ENCODE measurements around the gene PIP4K2C. TPM values are rescaled to one million over a fixed set of nuclear protein-coding genes. Genes with fewer than 3 reads are reported as not detected.

PIP4K2C gene
- total and polyA plus RNA-seq, 3 donors from 2014 or later: 47.6 to 78.0 (median 54.6) TPM

- WGBS, 2 donors: 44 to 56% methylated on average over 9 to 16 of the region's 16 CpGs
These were observed 28.0 kb downstream of the PIP4K2C start for GRCh38 chr12:57618966-57619433.

GRCh38 chr12:57619434-57620244 lies 28.6 kb downstream of the PIP4K2C start:
- no peak for DNase-seq
- intact Hi-C loops (cut with DNase I; ENCODE audit: low total_unique reads): loop anchor here (5.0 kb wide), 1 partner anchor 37 kb away; no protein-coding TSS in a partner anchor
- TF ChIP-seq CTCF (IDR thresholded peaks at IDR 0.05) (no peak), POLR2A (IDR thresholded peaks at IDR 0.05) (no peak)
- 27 to 34% methylated on average over 5 to 46 of the region's 46 CpGs for WGBS, 2 donors
- Histone ChIP-seq H3K27me3 (no peaks in the 10 kb centered on the region), H3K27ac (no peak overlapping the region), H3K36me3 (ENCODE audit: low read depth, missing control alignments) (no peaks in the 10 kb centered on the region), H3K4me1 (peaks cover 18% of the 10 kb centered on the region), H3K9me3 (no peaks in the 10 kb centered on the region), H3K4me3 (no peak overlapping the region)

More at GRCh38 chr12:57618966-57619433, 28.0 kb downstream of the PIP4K2C start:
- H3K4me1 ChIP-seq: peaks cover 18% of the 10 kb centered on the region
- intact Hi-C loops (cut with DNase I; ENCODE audit: low total_unique reads): no loop called here
- no peaks in the 10 kb centered on the region for H3K27me3 ChIP-seq
- H3K4me3 ChIP-seq: no peak overlapping the region
- DNase-seq: no peak
- no peaks in the 10 kb centered on the region for H3K36me3 ChIP-seq (ENCODE audit: low read depth, missing control alignments)
- H3K9me3 ChIP-seq: no peaks in the 10 kb centered on the region
- no peak overlapping the region for H3K27ac ChIP-seq
- TF ChIP-seq CTCF (IDR thresholded peaks at IDR 0.05) (no peak), POLR2A (IDR thresholded peaks at IDR 0.05) (no peak)

GRCh38 chr12:57620245-57620935 lies 29.4 kb downstream of the PIP4K2C start:
- TF ChIP-seq CTCF (IDR thresholded peaks at IDR 0.05) (no peak), POLR2A (IDR thresholded peaks at IDR 0.05) (no peak)
- Histone ChIP-seq H3K36me3 (ENCODE audit: low read depth, missing control alignments) (no peaks in the 10 kb centered on the region), H3K27me3 (no peaks in the 10 kb centered on the region), H3K27ac (no peak overlapping the region), H3K4me3 (no peak overlapping the region), H3K4me1 (peaks cover 18% of the 10 kb centered on the region), H3K9me3 (no peaks in the 10 kb centered on the region)
- DNase-seq: no peak
- intact Hi-C loops (cut with DNase I; ENCODE audit: low total_unique reads): loop anchor here (5.0 kb wide), 1 partner anchor 38 kb away; no protein-coding TSS in a partner anchor
- WGBS, 2 donors: 34 to 36% methylated on average over 12 to 13 of the region's 13 CpGs

GRCh38 chr12:57620936-57621496 lies 30.0 kb downstream of the PIP4K2C start:
- H3K27ac ChIP-seq: no peak overlapping the region
- peaks cover 18% of the 10 kb centered on the region for H3K4me1 ChIP-seq
- no peak for TF ChIP-seq CTCF (IDR thresholded peaks at IDR 0.05)
- no peak for TF ChIP-seq POLR2A (IDR thresholded peaks at IDR 0.05)
- peak overlapping the region in 1 of 2 donors; percentile 42 for H3K4me3 ChIP-seq
- no peaks in the 10 kb centered on the region for H3K9me3 ChIP-seq
- H3K27me3 ChIP-seq: no peaks in the 10 kb centered on the region
- 6 to 7% methylated on average over 33 to 42 of the region's 42 CpGs for WGBS, 2 donors
- peak; percentile 34 for DNase-seq
- H3K36me3 ChIP-seq (ENCODE audit: low read depth, missing control alignments): no peaks in the 10 kb centered on the region
- intact Hi-C loops (cut with DNase I; ENCODE audit: low total_unique reads): loop anchor here (5.0 kb wide), 1 partner anchor 39 kb away; no protein-coding TSS in a partner anchor
